Measurements from ENCODE around the gene FEM1A. TPM values are rescaled to one million over a fixed set of nuclear protein-coding genes. Genes with fewer than 3 reads are reported as not detected.
A peak's percentile ranks its signal among the peaks of the same experiment; 100 is the strongest.

The FEM1A gene
- total RNA-seq, 2 donors from 2014 or later: 30.5 to 51.3 TPM

DNA sequence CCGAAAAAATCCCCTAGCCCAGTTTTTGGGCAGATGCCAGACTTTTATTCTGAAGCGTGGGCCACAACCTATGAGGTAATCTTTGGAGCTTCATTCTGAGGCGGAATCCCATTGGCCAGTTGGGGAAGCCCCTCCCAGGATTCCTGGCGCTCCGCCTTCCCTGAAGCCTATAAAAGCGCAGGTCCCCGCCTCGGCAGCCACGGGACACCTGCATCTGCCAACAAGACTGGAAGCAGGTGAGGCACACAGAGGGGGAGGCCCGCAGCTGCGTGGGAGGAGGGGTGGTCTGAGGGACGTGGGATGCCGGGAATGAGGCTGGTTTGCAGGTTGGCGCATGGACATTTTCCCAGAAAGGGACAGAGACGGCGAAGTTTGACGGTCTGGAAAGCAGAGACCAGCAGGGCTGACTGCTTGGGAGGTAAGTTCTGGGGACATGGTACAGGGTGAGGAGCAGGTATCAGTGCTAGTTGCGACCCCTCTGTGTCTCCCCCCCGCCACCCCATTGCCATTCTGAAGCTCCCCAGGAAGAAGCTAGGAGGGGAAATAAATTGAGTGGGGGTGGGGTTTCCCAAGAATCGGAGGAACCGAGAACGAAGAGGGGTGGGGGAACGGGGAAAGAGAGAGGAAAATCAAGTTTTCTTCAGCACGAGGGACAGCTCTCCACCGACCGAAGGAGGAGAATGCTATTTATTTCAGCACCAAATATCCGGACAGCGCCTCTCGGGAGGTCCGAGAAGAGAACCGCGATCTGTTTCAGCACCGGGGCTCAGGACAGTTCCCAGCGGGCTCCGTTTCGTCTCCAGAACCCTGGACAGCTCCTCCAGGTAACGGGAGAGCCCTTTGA is 22.4 kb upstream of the FEM1A start:
- H3K27me3 ChIP-seq: no peaks in the 10 kb centered on the region

DNA sequence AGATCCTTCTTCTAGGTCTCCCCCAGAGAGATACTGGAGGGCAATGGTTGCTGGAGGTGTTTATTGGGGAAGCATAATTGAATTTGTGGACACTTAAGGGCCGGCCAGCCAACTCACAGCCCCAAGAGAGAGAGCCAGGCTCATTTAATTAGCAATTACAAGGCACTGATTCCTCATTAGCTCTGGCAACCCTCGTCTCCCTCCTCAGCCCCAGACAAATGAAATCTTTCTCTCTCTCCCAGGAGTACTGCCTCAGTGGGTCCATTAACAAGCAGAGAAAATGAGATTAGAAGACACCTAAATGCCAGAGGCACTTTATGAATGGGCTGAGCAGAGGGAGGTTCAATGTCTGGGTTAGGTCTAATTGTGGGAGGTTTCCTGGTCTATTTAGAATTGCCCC is 19.0 kb upstream of the FEM1A start:
- H3K27ac ChIP-seq: no peak overlapping the region
- H3K27me3 ChIP-seq: no peaks in the 10 kb centered on the region
- H3K4me1 ChIP-seq: no peaks in the 10 kb centered on the region
- H3K36me3 ChIP-seq: no peaks in the 10 kb centered on the region
- H3K9me3 ChIP-seq: no peaks in the 10 kb centered on the region
- TF ChIP-seq, protein P1, sequence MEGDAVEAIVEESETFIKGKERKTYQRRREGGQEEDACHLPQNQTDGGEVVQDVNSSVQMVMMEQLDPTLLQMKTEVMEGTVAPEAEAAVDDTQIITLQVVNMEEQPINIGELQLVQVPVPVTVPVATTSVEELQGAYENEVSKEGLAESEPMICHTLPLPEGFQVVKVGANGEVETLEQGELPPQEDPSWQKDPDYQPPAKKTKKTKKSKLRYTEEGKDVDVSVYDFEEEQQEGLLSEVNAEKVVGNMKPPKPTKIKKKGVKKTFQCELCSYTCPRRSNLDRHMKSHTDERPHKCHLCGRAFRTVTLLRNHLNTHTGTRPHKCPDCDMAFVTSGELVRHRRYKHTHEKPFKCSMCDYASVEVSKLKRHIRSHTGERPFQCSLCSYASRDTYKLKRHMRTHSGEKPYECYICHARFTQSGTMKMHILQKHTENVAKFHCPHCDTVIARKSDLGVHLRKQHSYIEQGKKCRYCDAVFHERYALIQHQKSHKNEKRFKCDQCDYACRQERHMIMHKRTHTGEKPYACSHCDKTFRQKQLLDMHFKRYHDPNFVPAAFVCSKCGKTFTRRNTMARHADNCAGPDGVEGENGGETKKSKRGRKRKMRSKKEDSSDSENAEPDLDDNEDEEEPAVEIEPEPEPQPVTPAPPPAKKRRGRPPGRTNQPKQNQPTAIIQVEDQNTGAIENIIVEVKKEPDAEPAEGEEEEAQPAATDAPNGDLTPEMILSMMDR (IDR thresholded peaks at IDR 0.05): no peak
- DNase-seq (ENCODE audit: low spot score): no peak
- no peak overlapping the region for H3K4me3 ChIP-seq

More for the DNA sequence above, 22.4 kb upstream of the FEM1A start:
- no peak overlapping the region for H3K27ac ChIP-seq
- TF ChIP-seq, protein P1 (IDR thresholded peaks at IDR 0.05): no peak
- H3K4me1 ChIP-seq: no peaks in the 10 kb centered on the region
- peak; percentile 66 for DNase-seq (ENCODE audit: low spot score)
- no peaks in the 10 kb centered on the region for H3K9me3 ChIP-seq
- no peaks in the 10 kb centered on the region for H3K36me3 ChIP-seq
- no peak overlapping the region for H3K4me3 ChIP-seq

DNA sequence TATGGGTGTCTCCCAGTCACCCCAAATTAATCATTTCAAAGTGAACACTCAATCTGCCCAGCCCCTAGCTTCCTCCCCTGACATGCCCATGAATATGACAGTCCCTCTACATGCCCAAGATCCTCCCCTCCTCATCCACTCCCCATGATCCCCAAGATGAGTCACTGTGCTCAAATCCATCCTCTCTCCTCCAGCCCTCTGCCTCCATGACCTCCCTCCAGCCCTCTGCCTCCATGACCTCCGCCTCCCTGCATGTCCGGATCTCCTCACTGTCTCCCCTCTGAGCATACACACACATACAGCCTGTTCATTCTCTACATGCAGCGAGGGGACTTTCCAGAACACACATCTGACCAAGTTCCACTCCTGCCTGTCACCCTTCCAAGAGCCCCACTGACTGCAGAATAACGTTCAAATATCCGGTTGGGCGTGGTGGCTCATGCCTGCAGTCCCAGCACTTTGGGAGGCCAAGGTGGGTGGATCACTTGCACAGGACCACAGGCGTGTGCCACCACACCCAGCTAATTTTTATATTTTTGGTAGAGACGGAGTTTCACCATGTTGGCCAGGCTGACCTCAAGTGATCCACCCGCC is 18.4 kb upstream of the FEM1A start:
- Histone ChIP-seq H3K27ac (no peak overlapping the region), H3K9me3 (no peaks in the 10 kb centered on the region), H3K4me3 (no peak overlapping the region), H3K27me3 (no peaks in the 10 kb centered on the region), H3K4me1 (no peaks in the 10 kb centered on the region), H3K36me3 (no peaks in the 10 kb centered on the region)
- no peak for DNase-seq (ENCODE audit: low spot score)
- TF ChIP-seq, protein P1 (IDR thresholded peaks at IDR 0.05): no peak

DNA sequence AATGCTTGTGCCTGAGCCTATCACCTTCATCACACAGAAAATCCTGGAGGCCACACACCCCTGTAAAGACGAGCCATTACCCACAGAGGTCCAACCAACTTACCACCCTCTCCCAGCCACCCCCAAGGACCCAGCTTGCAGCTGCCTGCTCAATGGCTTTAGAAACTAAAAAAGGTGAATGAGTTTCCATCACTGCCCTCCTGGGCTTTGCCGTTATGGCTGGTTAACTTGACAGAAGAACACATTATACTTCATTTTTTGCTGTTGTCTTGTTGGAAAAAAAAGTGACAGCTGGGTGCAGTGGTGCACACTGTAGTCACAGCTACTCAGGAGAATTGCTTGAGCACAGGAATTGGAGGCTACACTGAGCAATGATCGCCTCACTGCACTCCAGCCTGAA is 17.4 kb upstream of the FEM1A start:
- no peaks in the 10 kb centered on the region for H3K27me3 ChIP-seq
- no peak overlapping the region for H3K4me3 ChIP-seq
- no peak for DNase-seq (ENCODE audit: low spot score)
- H3K27ac ChIP-seq: no peak overlapping the region
- no peaks in the 10 kb centered on the region for H3K36me3 ChIP-seq
- no peaks in the 10 kb centered on the region for H3K4me1 ChIP-seq
- TF ChIP-seq, protein P1 (IDR thresholded peaks at IDR 0.05): no peak
- H3K9me3 ChIP-seq: no peaks in the 10 kb centered on the region

DNA sequence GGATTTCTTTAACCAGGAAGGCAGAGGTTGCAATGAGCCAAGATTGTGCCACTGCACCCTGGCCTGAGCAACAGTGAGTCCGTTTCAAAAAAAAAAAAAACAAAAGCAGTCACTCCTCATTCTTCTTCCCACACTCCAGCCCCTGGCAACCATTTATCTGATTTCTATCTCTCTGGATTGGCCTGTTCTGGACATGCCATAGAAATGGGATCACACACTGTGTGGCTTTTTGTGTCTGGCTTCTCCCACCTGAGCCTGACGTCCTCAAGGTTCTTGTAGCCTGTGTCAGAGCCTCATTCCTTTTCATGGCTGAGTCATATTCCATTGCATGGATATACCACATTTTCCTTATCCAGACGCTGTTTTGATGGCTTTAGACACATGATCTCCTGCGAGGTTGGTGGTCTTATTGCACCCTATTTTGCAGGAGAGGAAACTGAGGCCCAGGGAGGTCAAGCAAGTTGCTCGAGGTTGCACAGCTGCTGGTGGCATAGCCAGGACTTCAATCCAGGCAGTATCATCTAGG is 15.8 kb upstream of the FEM1A start:
- Histone ChIP-seq H3K4me3 (no peak overlapping the region), H3K27me3 (no peaks in the 10 kb centered on the region), H3K9me3 (peaks cover 0 to 2% of the 10 kb centered on the region in 2 donors), H3K4me1 (no peaks in the 10 kb centered on the region), H3K36me3 (no peaks in the 10 kb centered on the region), H3K27ac (no peak overlapping the region)
- DNase-seq (ENCODE audit: low spot score): no peak
- TF ChIP-seq, protein P1 (IDR thresholded peaks at IDR 0.05): no peak
